Thyroid gland (tissue), 4 donors: ENCODE results near the gene ASNSD1. TPM values are rescaled to one million over a fixed set of nuclear protein-coding genes. Genes with fewer than 3 reads are reported as not detected.

Experiments used
- DNase-seq, 2 donors: peaks; one replicate each; pipeline ENCODE4 v3.0.0-alpha.2; 2019
- H3K27ac ChIP-seq, 3 donors: fragments of 200-600 bp; sonication (generic); 1 replicate in 2 of 3; 2 replicates in 1 of 3; pipeline ENCODE4 v1.5.1; 2016 to 2019; ENCODE audit warnings: mild to moderate bottlenecking in 1 of 3, moderate library complexity in 1 of 3
- H3K27me3 ChIP-seq: fragments of 200-600 bp; sonication (generic); one replicate; pipeline ENCODE4 v1.5.1; 2019
- H3K36me3 ChIP-seq, 2 donors: fragments of 200-600 bp; sonication (generic); one replicate each; pipeline ENCODE4 v1.5.1; 2016 to 2019
- H3K4me1 ChIP-seq, 2 donors: fragments of 200-600 bp; sonication (generic); one replicate each; pipeline ENCODE4 v1.5.1; 2017 to 2019
- H3K4me3 ChIP-seq, 3 donors: fragments of 200-600 bp; sonication (generic); replicated peaks in 1 of 3; 1 replicate in 2 of 3; 2 replicates in 1 of 3; pipeline ENCODE4 v1.5.1; 2016; ENCODE audit warnings: mild to moderate bottlenecking in 1 of 3
- H3K9me3 ChIP-seq: fragments of 200-600 bp; sonication (generic); one replicate; pipeline ENCODE4 v1.5.1; 2017
- POLR2A ChIP-seq, 2 donors: fragments of 450-650 bp; IDR thresholded peaks; one replicate each; pipeline ENCODE4 v1.6.1; 2017; ENCODE audit warnings: antibody characterized with exemption in 2 of 2, mild to moderate bottlenecking in 2 of 2, moderate library complexity in 1 of 2
- WGBS, 2 donors: methylation state at CpG; one replicate each; pipeline ENCODE4 v1.1.5; 2017; 5-methylcytosine and 5-hydroxymethylcytosine counted together
- intact Hi-C: fragments of 100-400 bp; cut with DNase I; formaldehyde crosslinking; loops from one replicate; pipeline ENCODE4 v1.15.1; 2023
- total RNA-seq, 4 donors: library from RNA; depleted of rRNA; stranded (reverse); fragments of >200 nt; gene quantifications; one replicate each; pipeline ENCODE4 v1.2.3, GENCODE V29; 2016
- TF ChIP-seq, protein P1 (sequence below), 6 experiments: fragments of 200-600 bp in 3 of 6; fragments of 450-650 bp in 3 of 6; sonication (generic) in 3 of 6; IDR thresholded peaks; one replicate each; pipeline ENCODE4 v1.5.1; 2016 to 2019; ENCODE audit warnings: antibody characterized with exemption in 6 of 6, mild to moderate bottlenecking in 2 of 6, inconsistent platforms in 1 of 6, moderate library complexity in 1 of 6

ASNSD1 gene
- total RNA-seq, 4 donors from 2014 or later = 42.0 to 80.9 (median 49.3) TPM

GRCh38 chr2:189633392-189633811 lies 27.9 kb upstream of the ASNSD1 start:
- TF ChIP-seq POLR2A (IDR thresholded peaks at IDR 0.05) = no peak
- TF ChIP-seq, protein P1, sequence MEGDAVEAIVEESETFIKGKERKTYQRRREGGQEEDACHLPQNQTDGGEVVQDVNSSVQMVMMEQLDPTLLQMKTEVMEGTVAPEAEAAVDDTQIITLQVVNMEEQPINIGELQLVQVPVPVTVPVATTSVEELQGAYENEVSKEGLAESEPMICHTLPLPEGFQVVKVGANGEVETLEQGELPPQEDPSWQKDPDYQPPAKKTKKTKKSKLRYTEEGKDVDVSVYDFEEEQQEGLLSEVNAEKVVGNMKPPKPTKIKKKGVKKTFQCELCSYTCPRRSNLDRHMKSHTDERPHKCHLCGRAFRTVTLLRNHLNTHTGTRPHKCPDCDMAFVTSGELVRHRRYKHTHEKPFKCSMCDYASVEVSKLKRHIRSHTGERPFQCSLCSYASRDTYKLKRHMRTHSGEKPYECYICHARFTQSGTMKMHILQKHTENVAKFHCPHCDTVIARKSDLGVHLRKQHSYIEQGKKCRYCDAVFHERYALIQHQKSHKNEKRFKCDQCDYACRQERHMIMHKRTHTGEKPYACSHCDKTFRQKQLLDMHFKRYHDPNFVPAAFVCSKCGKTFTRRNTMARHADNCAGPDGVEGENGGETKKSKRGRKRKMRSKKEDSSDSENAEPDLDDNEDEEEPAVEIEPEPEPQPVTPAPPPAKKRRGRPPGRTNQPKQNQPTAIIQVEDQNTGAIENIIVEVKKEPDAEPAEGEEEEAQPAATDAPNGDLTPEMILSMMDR (IDR thresholded peaks at IDR 0.05) = peak in 4 of 6 experiments; percentile 20 to 49 (median 47)
- intact Hi-C loops = loop anchor here (10.0 kb wide), 2 partner anchors 49 to 139 kb away; partner anchors contain the start of gene SLC40A1
- no peaks in the 10 kb centered on the region for H3K36me3 ChIP-seq
- peak; percentile 26 to 28 for DNase-seq
- no peak overlapping the region for H3K4me3 ChIP-seq
- no peaks in the 10 kb centered on the region for H3K9me3 ChIP-seq
- WGBS, 2 donors = 64 to 84% methylated on average over 5 of the region's 5 CpGs
- H3K27me3 ChIP-seq = no peaks in the 10 kb centered on the region
- H3K4me1 ChIP-seq = no peaks in the 10 kb centered on the region
- no peak overlapping the region for H3K27ac ChIP-seq

- Histone ChIP-seq H3K4me1 (no peaks in the 10 kb centered on the region), H3K36me3 (no peaks in the 10 kb centered on the region), H3K27ac (no peak overlapping the region), H3K4me3 (no peak overlapping the region), H3K27me3 (no peaks in the 10 kb centered on the region), H3K9me3 (no peaks in the 10 kb centered on the region)
- intact Hi-C loops = loop anchor here (10.0 kb wide), 2 partner anchors 51 to 141 kb away; partner anchors contain the start of gene SLC40A1
- WGBS, 2 donors = 87 to 90% methylated on average over 2 of the region's 2 CpGs
- DNase-seq = no peak
- no peak for TF ChIP-seq POLR2A (IDR thresholded peaks at IDR 0.05)
- TF ChIP-seq, protein P1 (IDR thresholded peaks at IDR 0.05) = no peak
These were observed 25.9 kb upstream of the ASNSD1 start for GRCh38 chr2:189635353-189635752.

DNA sequence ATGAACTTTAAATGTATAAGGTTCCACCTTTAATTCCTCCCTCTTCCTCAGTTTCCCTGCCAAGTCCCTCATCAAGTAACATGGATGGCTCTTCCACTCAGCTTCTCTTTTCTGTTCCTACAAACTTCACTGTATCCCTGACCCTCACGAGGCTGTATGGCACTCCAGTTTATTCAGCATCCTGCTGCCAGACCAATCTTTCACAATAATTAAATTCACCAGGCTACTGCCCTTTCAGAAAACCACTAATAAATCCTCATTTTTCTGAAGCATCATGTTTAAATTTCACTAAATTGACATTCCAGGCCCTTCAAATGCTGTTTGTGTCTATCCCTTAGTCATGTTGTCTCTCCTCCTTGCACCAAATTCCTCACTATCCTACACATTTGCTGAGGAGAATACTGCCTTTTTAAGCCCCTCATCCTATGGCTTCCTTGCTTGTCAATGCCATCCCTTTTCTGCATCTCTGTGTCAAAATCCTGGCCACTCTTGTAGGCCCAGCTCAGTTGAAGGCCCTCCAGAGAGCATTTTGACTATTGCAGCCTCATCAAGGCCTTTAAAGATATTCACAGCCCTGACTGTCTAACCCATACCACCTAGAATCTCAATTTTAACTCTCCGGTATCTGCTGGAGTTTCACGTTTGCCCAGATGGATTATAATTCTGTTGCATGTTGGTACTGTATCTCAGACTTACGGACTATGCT lies 22.8 kb upstream of the ASNSD1 start:
- no peak for DNase-seq
- TF ChIP-seq, protein P1 (IDR thresholded peaks at IDR 0.05) = no peak
- TF ChIP-seq POLR2A (IDR thresholded peaks at IDR 0.05) = no peak
- Histone ChIP-seq H3K4me1 (no peaks in the 10 kb centered on the region), H3K36me3 (no peaks in the 10 kb centered on the region), H3K9me3 (no peaks in the 10 kb centered on the region), H3K27me3 (no peaks in the 10 kb centered on the region), H3K4me3 (no peak overlapping the region), H3K27ac (no peak overlapping the region)
- intact Hi-C loops = loop anchor here (10.0 kb wide), 2 partner anchors 54 to 144 kb away; partner anchors contain the start of gene SLC40A1
- 97 to 98% methylated on average over 4 of the region's 4 CpGs for WGBS, 2 donors

DNA sequence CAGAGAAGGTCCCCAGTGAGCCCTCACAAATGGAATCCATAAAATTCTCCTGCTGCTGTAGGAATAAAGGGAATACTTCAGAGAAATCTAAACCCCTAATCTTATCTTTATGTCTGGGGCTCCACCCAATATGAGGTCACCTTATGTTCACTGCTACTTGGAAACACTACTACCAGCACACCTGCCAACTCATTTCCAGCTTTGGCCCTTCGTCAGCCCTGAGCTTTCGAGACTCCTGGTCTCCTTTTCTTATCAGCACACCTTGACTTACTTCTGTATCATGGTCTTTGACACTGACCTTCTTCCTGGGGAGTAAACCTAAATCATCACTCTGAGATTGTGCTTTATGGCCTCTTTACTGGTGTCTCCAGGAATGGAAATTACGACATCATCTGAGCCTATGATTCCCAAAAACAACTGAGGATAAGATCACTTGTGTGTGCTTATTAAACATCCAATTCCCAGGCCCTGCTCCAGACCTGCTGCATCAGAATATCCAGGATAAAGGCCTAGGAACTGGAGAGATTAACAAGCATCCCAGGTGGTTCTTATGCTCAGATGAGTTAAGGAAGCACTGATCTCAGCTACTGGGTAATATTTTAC lies 22.2 kb upstream of the ASNSD1 start:
- H3K9me3 ChIP-seq = no peaks in the 10 kb centered on the region
- TF ChIP-seq, protein P1 (IDR thresholded peaks at IDR 0.05) = no peak
- no peak for TF ChIP-seq POLR2A (IDR thresholded peaks at IDR 0.05)
- no peak for DNase-seq
- intact Hi-C loops = loop anchor here (10.0 kb wide), 2 partner anchors 54 to 144 kb away; partner anchors contain the start of gene SLC40A1
- no peaks in the 10 kb centered on the region for H3K27me3 ChIP-seq
- H3K36me3 ChIP-seq = no peaks in the 10 kb centered on the region
- no peak overlapping the region for H3K4me3 ChIP-seq
- H3K27ac ChIP-seq = no peak overlapping the region
- no peaks in the 10 kb centered on the region for H3K4me1 ChIP-seq
- 65 to 75% methylated on average over 3 of the region's 3 CpGs for WGBS, 2 donors

- Histone ChIP-seq H3K36me3 (no peaks in the 10 kb centered on the region), H3K4me3 (no peak overlapping the region), H3K9me3 (no peaks in the 10 kb centered on the region), H3K27ac (no peak overlapping the region), H3K27me3 (no peaks in the 10 kb centered on the region), H3K4me1 (no peaks in the 10 kb centered on the region)
- TF ChIP-seq, protein P1 (IDR thresholded peaks at IDR 0.05) = no peak
- TF ChIP-seq POLR2A (IDR thresholded peaks at IDR 0.05) = no peak
- no peak for DNase-seq
- 36 to 45% methylated on average over 1 of the region's 1 CpG for WGBS, 2 donors
- intact Hi-C loops = no loop called here
These were observed 20.3 kb upstream of the ASNSD1 start for GRCh38 chr2:189641002-189641401.
